Peyer's patch (tissue), 4 donors: ENCODE results near the gene OTP. TPM values are rescaled to one million over a fixed set of nuclear protein-coding genes. Genes with fewer than 3 reads are reported as not detected.

ENCODE experiments used
- DNase-seq, 3 donors: peaks; one replicate each; pipeline ENCODE4 v3.0.0-alpha.2; 2017 to 2019
- H3K27ac ChIP-seq, 4 donors: fragments of 200-600 bp; sonication (generic); one replicate each; pipeline ENCODE4 v1.5.1; 2016 to 2019
- H3K27me3 ChIP-seq, 2 donors: fragments of 200-600 bp; sonication (generic); one replicate each; pipeline ENCODE4 v1.5.1; 2019
- H3K36me3 ChIP-seq, 3 donors: fragments of 200-600 bp; sonication (generic); one replicate each; pipeline ENCODE4 v1.5.1; 2016 to 2019
- H3K4me1 ChIP-seq, 4 donors: fragments of 200-600 bp; sonication (generic); one replicate each; pipeline ENCODE4 v1.5.1; 2016 to 2019
- H3K4me3 ChIP-seq, 4 donors: fragments of 200-600 bp; sonication (generic); 1 replicate in 3 of 4; 2 replicates in 1 of 4; pipeline ENCODE4 v1.5.1; 2016 to 2019; ENCODE audit warnings: mild to moderate bottlenecking in 1 of 4
- H3K9me3 ChIP-seq, 4 donors: fragments of 200-600 bp; sonication (generic); one replicate each; pipeline ENCODE4 v1.5.1; 2016 to 2019; ENCODE audit warnings: mild to moderate bottlenecking in 1 of 4
- POLR2A ChIP-seq, 2 donors: fragments of 450-650 bp; IDR thresholded peaks; one replicate each; pipeline ENCODE4 v1.5.1; 2017; ENCODE audit warnings: antibody characterized with exemption in 2 of 2, mild to moderate bottlenecking in 2 of 2, moderate library complexity in 2 of 2
- total RNA-seq, 4 donors: library from RNA; depleted of rRNA; stranded (reverse); fragments of >200 nt; gene quantifications; one replicate each; pipeline ENCODE4 v1.1.0, GENCODE V29; 2016
- TF ChIP-seq, protein P1 (sequence below), 6 experiments: fragments of 450-650 bp in 4 of 6; fragments of 200-600 bp in 2 of 6; sonication (generic) in 1 of 6; IDR thresholded peaks; one replicate each; pipeline ENCODE4 v1.5.1; 2017 to 2019; ENCODE audit warnings: antibody characterized with exemption in 6 of 6, mild to moderate bottlenecking in 3 of 6, moderate library complexity in 1 of 6

OTP gene
- total RNA-seq, 4 donors from 2014 or later = not detected

DNA sequence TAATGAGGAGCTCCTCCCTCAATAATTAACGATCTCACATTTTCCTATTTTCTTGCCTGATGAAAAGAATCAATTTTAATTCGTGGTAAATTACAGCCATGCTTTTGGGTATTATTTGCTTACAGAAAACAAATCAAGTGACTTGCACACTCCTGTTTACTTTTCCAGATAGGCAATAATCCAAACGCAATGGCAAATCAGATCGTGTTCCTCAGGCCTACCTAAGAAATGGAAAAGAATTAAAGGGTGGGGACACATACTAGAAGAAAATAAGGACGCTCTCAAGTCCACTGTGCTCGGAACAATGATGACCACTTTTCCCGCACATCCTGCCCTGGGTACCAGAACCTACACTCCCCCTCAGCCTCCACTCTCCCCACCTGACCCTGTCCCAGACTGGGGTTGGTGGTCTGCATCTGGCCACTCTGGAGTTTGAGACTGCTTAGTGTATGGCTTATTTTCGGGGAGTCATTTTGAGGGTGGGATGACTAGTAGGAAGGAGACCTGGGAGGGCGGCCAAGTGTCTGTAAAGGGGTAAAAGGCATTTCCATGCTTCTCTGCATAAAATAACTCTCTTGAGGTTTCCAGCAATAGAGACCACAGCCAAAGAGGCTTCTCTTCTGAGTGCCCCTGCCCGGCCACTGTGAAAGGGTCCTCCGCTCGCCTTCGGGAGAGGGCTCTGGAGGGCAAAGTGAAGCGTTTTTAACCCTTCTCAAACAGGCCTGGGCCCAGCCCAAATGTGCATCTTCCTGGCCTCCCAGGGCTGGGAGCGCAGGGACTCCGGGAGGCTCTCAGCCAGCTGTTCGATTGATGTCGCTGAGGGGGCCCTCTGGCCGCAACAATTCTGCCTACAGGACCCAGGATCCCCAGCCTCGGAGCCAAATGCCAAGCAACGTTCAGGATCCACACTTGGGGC lies 4.5 kb upstream of the OTP start:
- H3K36me3 ChIP-seq = no peaks in the 10 kb centered on the region
- H3K9me3 ChIP-seq = peaks cover 0 to 3% (median 0%) of the 10 kb centered on the region in 4 donors
- peaks cover 0 to 71% of the 10 kb centered on the region in 2 donors for H3K27me3 ChIP-seq
- no peak for DNase-seq
- no peak overlapping the region for H3K27ac ChIP-seq
- peaks cover 0 to 30% (median 3%) of the 10 kb centered on the region in 4 donors for H3K4me1 ChIP-seq
- no peak overlapping the region for H3K4me3 ChIP-seq
- no peak for TF ChIP-seq POLR2A (IDR thresholded peaks at IDR 0.05)
- TF ChIP-seq, protein P1, sequence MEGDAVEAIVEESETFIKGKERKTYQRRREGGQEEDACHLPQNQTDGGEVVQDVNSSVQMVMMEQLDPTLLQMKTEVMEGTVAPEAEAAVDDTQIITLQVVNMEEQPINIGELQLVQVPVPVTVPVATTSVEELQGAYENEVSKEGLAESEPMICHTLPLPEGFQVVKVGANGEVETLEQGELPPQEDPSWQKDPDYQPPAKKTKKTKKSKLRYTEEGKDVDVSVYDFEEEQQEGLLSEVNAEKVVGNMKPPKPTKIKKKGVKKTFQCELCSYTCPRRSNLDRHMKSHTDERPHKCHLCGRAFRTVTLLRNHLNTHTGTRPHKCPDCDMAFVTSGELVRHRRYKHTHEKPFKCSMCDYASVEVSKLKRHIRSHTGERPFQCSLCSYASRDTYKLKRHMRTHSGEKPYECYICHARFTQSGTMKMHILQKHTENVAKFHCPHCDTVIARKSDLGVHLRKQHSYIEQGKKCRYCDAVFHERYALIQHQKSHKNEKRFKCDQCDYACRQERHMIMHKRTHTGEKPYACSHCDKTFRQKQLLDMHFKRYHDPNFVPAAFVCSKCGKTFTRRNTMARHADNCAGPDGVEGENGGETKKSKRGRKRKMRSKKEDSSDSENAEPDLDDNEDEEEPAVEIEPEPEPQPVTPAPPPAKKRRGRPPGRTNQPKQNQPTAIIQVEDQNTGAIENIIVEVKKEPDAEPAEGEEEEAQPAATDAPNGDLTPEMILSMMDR (IDR thresholded peaks at IDR 0.05) = no peak

GRCh38 chr5:77641963-77642737 lies 3.6 kb upstream of the OTP start:
- Histone ChIP-seq H3K36me3 (no peaks in the 10 kb centered on the region), H3K27ac (no peak overlapping the region), H3K27me3 (peaks cover 0 to 78% of the 10 kb centered on the region in 2 donors), H3K4me3 (no peak overlapping the region), H3K4me1 (peaks cover 0 to 31% (median 3%) of the 10 kb centered on the region in 4 donors), H3K9me3 (peaks cover 0 to 3% (median 0%) of the 10 kb centered on the region in 4 donors)
- DNase-seq = no peak
- no peak for TF ChIP-seq POLR2A (IDR thresholded peaks at IDR 0.05)
- TF ChIP-seq, protein P1 (IDR thresholded peaks at IDR 0.05) = no peak

- no peak for TF ChIP-seq POLR2A (IDR thresholded peaks at IDR 0.05)
- TF ChIP-seq, protein P1 (IDR thresholded peaks at IDR 0.05) = no peak
- DNase-seq = no peak
- no peak overlapping the region for H3K27ac ChIP-seq
- H3K9me3 ChIP-seq = peaks cover 0 to 3% (median 0%) of the 10 kb centered on the region in 4 donors
- no peak overlapping the region for H3K4me3 ChIP-seq
- H3K4me1 ChIP-seq = peaks cover 0 to 38% (median 3%) of the 10 kb centered on the region in 4 donors
- no peaks in the 10 kb centered on the region for H3K36me3 ChIP-seq
- H3K27me3 ChIP-seq = peaks cover 0 to 85% of the 10 kb centered on the region in 2 donors
Observed at GRCh38 chr5:77641397-77641943, 3.0 kb upstream of the OTP start.

- H3K36me3 ChIP-seq = no peaks in the 10 kb centered on the region
- TF ChIP-seq, protein P1 (IDR thresholded peaks at IDR 0.05) = no peak
- TF ChIP-seq POLR2A (IDR thresholded peaks at IDR 0.05) = no peak
- H3K4me1 ChIP-seq = peaks cover 0 to 39% (median 3%) of the 10 kb centered on the region in 4 donors
- no peak overlapping the region for H3K4me3 ChIP-seq
- H3K27ac ChIP-seq = no peak overlapping the region
- H3K9me3 ChIP-seq = peaks cover 0 to 3% (median 0%) of the 10 kb centered on the region in 4 donors
- no peak for DNase-seq
- H3K27me3 ChIP-seq = peaks cover 0 to 90% of the 10 kb centered on the region in 2 donors
Observed at GRCh38 chr5:77640589-77641396, 2.3 kb upstream of the OTP start.
